PC-3 (cell line): ENCODE data around the gene EFNB1.

Experiments used
- EZH2 ChIP-seq: fragments of 300-600 bp; sonication (generic); IDR thresholded peaks from one replicate; pipeline ENCODE4 v1.6.1; 2017; ENCODE audit warnings: antibody characterized with exemption, mild to moderate bottlenecking, low read length; ENCODE audit not compliant: unreplicated experiment
- EZH2phosphoT487 ChIP-seq: fragments of 300-600 bp; sonication (generic); IDR thresholded peaks from 2 replicates; pipeline ENCODE4 v1.6.1; 2018; ENCODE audit warnings: mild to moderate bottlenecking, antibody characterized with exemption, low read length, borderline replicate concordance
- TF ChIP-seq, protein P1 (sequence below): fragments of 300-600 bp; sonication (generic); conservative IDR thresholded peaks from 2 replicates; pipeline ENCODE4 v1.5.1; 2017; ENCODE audit warnings: antibody characterized with exemption, low read depth, mild to moderate bottlenecking, low read length

DNA sequence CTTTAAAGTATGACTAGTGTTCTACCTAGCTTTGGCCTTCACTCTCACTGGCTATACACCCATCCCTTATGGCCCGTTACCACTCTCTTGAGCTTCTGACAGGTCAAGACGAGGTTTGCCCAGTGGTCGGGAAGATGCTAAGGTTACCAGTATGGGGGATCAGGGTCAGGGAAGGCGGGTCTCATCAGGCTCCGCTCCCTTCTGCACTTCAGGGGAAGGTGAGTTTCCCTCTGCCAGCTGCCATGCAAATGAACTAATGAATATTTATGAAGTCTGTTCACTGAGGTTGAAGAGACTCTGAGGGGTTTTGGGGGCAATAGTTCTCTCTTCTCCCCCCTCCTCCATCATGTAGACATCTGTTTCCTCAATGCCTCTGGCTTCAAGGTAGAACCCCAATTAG, 6.6 kb downstream of the EFNB1 start:
- TF ChIP-seq, protein P1, sequence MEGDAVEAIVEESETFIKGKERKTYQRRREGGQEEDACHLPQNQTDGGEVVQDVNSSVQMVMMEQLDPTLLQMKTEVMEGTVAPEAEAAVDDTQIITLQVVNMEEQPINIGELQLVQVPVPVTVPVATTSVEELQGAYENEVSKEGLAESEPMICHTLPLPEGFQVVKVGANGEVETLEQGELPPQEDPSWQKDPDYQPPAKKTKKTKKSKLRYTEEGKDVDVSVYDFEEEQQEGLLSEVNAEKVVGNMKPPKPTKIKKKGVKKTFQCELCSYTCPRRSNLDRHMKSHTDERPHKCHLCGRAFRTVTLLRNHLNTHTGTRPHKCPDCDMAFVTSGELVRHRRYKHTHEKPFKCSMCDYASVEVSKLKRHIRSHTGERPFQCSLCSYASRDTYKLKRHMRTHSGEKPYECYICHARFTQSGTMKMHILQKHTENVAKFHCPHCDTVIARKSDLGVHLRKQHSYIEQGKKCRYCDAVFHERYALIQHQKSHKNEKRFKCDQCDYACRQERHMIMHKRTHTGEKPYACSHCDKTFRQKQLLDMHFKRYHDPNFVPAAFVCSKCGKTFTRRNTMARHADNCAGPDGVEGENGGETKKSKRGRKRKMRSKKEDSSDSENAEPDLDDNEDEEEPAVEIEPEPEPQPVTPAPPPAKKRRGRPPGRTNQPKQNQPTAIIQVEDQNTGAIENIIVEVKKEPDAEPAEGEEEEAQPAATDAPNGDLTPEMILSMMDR, result no peak
- TF ChIP-seq EZH2 (no peak), EZH2phosphoT487 (no peak)
